Testis (tissue), 2 donors: ENCODE measurements around the gene BCL6B.

Experiments
- POLR2A ChIP-seq: fragments of 450-650 bp; IDR thresholded peaks from one replicate; pipeline ENCODE4 v1.6.1; 2017; ENCODE audit warnings: antibody characterized with exemption, mild to moderate bottlenecking, moderate library complexity
- TF ChIP-seq, protein P1 (sequence below), 3 experiments: fragments of 450-650 bp in 2 of 3; fragments of 200-600 bp in 1 of 3; sonication (generic) in 1 of 3; IDR thresholded peaks; one replicate each; pipeline ENCODE4 v1.5.1; 2016 to 2019; ENCODE audit warnings: antibody characterized with exemption in 3 of 3, mild to moderate bottlenecking in 2 of 3, moderate library complexity in 1 of 3

DNA sequence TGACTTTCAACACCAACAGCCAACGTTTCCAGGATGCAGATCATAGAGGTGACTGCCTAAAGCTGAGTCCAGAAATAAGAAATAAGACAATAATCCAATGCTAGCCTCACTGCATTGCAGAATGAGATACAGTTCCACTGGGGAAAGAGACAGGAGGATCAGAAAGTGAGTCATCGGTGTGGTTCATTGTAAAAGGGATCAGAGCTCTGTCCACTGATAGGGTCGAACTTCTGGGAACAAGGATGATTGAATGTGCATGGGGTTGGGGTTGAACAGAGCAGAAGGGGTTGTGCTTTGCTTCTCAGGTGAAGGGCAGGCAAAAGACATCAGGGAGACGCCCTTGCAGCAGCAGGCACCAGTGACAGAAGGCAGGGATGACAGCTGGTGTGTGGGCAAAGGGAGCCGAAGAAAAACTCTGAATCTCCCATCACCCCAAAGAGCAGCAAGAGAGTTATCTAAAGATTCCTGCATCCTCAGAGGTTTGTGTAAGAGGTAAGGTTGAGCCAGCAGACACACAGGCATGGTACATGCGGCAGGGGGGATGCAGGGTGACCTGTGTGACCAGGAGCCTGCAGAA lies 40.8 kb downstream of the BCL6B start:
- TF ChIP-seq, protein P1, sequence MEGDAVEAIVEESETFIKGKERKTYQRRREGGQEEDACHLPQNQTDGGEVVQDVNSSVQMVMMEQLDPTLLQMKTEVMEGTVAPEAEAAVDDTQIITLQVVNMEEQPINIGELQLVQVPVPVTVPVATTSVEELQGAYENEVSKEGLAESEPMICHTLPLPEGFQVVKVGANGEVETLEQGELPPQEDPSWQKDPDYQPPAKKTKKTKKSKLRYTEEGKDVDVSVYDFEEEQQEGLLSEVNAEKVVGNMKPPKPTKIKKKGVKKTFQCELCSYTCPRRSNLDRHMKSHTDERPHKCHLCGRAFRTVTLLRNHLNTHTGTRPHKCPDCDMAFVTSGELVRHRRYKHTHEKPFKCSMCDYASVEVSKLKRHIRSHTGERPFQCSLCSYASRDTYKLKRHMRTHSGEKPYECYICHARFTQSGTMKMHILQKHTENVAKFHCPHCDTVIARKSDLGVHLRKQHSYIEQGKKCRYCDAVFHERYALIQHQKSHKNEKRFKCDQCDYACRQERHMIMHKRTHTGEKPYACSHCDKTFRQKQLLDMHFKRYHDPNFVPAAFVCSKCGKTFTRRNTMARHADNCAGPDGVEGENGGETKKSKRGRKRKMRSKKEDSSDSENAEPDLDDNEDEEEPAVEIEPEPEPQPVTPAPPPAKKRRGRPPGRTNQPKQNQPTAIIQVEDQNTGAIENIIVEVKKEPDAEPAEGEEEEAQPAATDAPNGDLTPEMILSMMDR (IDR thresholded peaks at IDR 0.05) = no peak
- TF ChIP-seq POLR2A = no peak
